ENCODE results near the gene DENND11. TPM values are rescaled to one million over a fixed set of nuclear protein-coding genes. Genes with fewer than 3 reads are reported as not detected.

DENND11 gene
- total and polyA plus RNA-seq, 2 donors (not counting 1 experiment from before 2014, with no cell fraction given): 26.4 to 79.5 TPM

- Histone ChIP-seq H3K4me1 (ENCODE audit: control insufficient read depth in 2 of 2, insufficient read depth in 2 of 2, low read length in 2 of 2) (no peaks in the 10 kb centered on the region), H3K9ac (ENCODE audit: low read length) (no peak overlapping the region), H2AFZ (ENCODE audit: insufficient read depth, low read depth, low read length, poor library complexity, severe bottlenecking) (no peak overlapping the region), H3K4me2 (replicated peaks; ENCODE audit: low read depth, low read length, poor library complexity, severe bottlenecking) (no peak overlapping the region), H3K79me2 (ENCODE audit: control insufficient read depth, insufficient read depth, low read length) (no peaks in the 10 kb centered on the region), H3K9me3 (ENCODE audit: control extremely low read depth in 1 of 3, control insufficient read depth in 2 of 3, insufficient read depth in 1 of 3, low read length in 2 of 3) (no peaks in the 10 kb centered on the region), H3K27ac (ENCODE audit: low read length in 2 of 2) (no peak overlapping the region), H3K36me3 (replicated peaks in 1 of 2; ENCODE audit: control extremely low read depth in 1 of 2, control insufficient read depth in 1 of 2, extremely low read depth in 1 of 2, insufficient read depth in 2 of 2, low read length in 1 of 2) (no peaks in the 10 kb centered on the region), H3K4me3 (ENCODE audit: control extremely low read depth in 1 of 5, extremely low read depth in 1 of 5, insufficient read depth in 1 of 5, low read depth in 2 of 5, low read length in 4 of 5) (no peak overlapping the region), H4K20me1 (ENCODE audit: control insufficient read depth, insufficient read depth, low read length, poor library complexity, severe bottlenecking) (no peaks in the 10 kb centered on the region), H3K27me3 (replicated peaks in 1 of 4; ENCODE audit: control extremely low read depth in 1 of 4, control insufficient read depth in 3 of 4, insufficient read depth in 4 of 4, low read length in 3 of 4) (no peaks in the 10 kb centered on the region)
- Mint-ChIP-seq H3K4me1 (no peaks in the 10 kb centered on the region), H3K4me3 (no peak overlapping the region), H3K27ac (no peak overlapping the region), H3K9me3 (ENCODE audit: insufficient read depth) (no peaks in the 10 kb centered on the region), H3K27me3 (peaks cover 4% of the 10 kb centered on the region)
- 100% methylated on average over 2 of the region's 4 CpGs for WGBS (ENCODE audit: insufficient coverage)
- ChIA-PET CTCF (interaction anchor here (0.7 to 1.8 kb wide), 4 partner anchors 18 to 123 kb away, joined by 3 to 20 read pairs (median 4); no protein-coding TSS in a partner anchor), POLR2A (no interaction called here)
- DNase-seq (no peak), ATAC-seq (ENCODE audit: low read depth) (no peak)
- intact Hi-C loops (cut with micrococcal nuclease): loop anchor here (2.0 kb wide), 1 partner anchor 55 kb away; no protein-coding TSS in a partner anchor
- TF ChIP-seq, protein P1, sequence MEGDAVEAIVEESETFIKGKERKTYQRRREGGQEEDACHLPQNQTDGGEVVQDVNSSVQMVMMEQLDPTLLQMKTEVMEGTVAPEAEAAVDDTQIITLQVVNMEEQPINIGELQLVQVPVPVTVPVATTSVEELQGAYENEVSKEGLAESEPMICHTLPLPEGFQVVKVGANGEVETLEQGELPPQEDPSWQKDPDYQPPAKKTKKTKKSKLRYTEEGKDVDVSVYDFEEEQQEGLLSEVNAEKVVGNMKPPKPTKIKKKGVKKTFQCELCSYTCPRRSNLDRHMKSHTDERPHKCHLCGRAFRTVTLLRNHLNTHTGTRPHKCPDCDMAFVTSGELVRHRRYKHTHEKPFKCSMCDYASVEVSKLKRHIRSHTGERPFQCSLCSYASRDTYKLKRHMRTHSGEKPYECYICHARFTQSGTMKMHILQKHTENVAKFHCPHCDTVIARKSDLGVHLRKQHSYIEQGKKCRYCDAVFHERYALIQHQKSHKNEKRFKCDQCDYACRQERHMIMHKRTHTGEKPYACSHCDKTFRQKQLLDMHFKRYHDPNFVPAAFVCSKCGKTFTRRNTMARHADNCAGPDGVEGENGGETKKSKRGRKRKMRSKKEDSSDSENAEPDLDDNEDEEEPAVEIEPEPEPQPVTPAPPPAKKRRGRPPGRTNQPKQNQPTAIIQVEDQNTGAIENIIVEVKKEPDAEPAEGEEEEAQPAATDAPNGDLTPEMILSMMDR (IDR thresholded peaks at IDR 0.05): no peak
- no peak for TF ChIP-seq EZH2 (IDR thresholded peaks at IDR 0.05; ENCODE audit: borderline replicate concordance, insufficient read depth, low read depth, low read length, poor library complexity, severe bottlenecking)
Observed at GRCh38 chr7:141709749-141710148, 7.8 kb upstream of the DENND11 start.

DNA sequence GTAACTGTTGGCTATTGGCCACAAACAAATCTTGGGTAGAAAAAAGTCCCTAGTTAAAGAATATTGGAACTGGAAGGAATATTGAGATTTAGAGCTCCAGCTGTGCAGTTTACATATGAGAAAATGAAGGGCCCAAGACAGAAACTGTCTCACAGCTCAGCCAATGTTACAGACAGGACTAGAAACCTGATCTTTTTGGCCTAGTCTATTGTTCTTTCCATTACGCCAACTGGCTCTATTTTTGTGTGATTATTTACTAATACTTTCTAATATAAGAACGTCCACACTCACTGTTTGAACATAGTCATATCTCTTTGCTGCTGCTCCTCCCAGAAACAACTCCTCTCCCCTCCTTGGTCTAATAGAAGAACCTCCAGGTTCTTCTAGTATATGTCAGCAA, 7.4 kb upstream of the DENND11 start:
- ChIA-PET POLR2A (no interaction called here), CTCF (interaction anchor here (1.1 to 1.8 kb wide), 2 partner anchors 55 to 123 kb away, joined by 3 to 20 read pairs; no protein-coding TSS in a partner anchor)
- Mint-ChIP-seq H3K4me3 (no peak overlapping the region), H3K27ac (no peak overlapping the region), H3K9me3 (ENCODE audit: insufficient read depth) (no peaks in the 10 kb centered on the region), H3K27me3 (peaks cover 4% of the 10 kb centered on the region), H3K4me1 (no peaks in the 10 kb centered on the region)
- H4K20me1 ChIP-seq (ENCODE audit: control insufficient read depth, insufficient read depth, low read length, poor library complexity, severe bottlenecking): no peaks in the 10 kb centered on the region
- intact Hi-C loops (cut with micrococcal nuclease): no loop called here
- ATAC-seq (ENCODE audit: low read depth) (no peak), DNase-seq (no peak)
- no CpG with 5 or more reads among the region's 2 CpGs for WGBS (ENCODE audit: insufficient coverage)
- H3K4me1 ChIP-seq (ENCODE audit: control insufficient read depth in 2 of 2, insufficient read depth in 2 of 2, low read length in 2 of 2): no peaks in the 10 kb centered on the region
- H3K27me3 ChIP-seq (replicated peaks in 1 of 4; ENCODE audit: control extremely low read depth in 1 of 4, control insufficient read depth in 3 of 4, insufficient read depth in 4 of 4, low read length in 3 of 4): no peaks in the 10 kb centered on the region
- no peak overlapping the region for H3K4me2 ChIP-seq (replicated peaks; ENCODE audit: low read depth, low read length, poor library complexity, severe bottlenecking)
- no peak overlapping the region for H3K27ac ChIP-seq (ENCODE audit: low read length in 2 of 2)
- no peak overlapping the region for H3K9ac ChIP-seq (ENCODE audit: low read length)
- no peaks in the 10 kb centered on the region for H3K9me3 ChIP-seq (ENCODE audit: control extremely low read depth in 1 of 3, control insufficient read depth in 2 of 3, insufficient read depth in 1 of 3, low read length in 2 of 3)
- no peak for TF ChIP-seq EZH2 (IDR thresholded peaks at IDR 0.05; ENCODE audit: borderline replicate concordance, insufficient read depth, low read depth, low read length, poor library complexity, severe bottlenecking)
- TF ChIP-seq, protein P1 (IDR thresholded peaks at IDR 0.05): no peak
- no peaks in the 10 kb centered on the region for H3K79me2 ChIP-seq (ENCODE audit: control insufficient read depth, insufficient read depth, low read length)
- no peak overlapping the region for H3K4me3 ChIP-seq (ENCODE audit: control extremely low read depth in 1 of 5, extremely low read depth in 1 of 5, insufficient read depth in 1 of 5, low read depth in 2 of 5, low read length in 4 of 5)
- no peaks in the 10 kb centered on the region for H3K36me3 ChIP-seq (replicated peaks in 1 of 2; ENCODE audit: control extremely low read depth in 1 of 2, control insufficient read depth in 1 of 2, extremely low read depth in 1 of 2, insufficient read depth in 2 of 2, low read length in 1 of 2)
- no peak overlapping the region for H2AFZ ChIP-seq (ENCODE audit: insufficient read depth, low read depth, low read length, poor library complexity, severe bottlenecking)
